DMS79 treated with DMSO at 0.1 percent for 48 hours (cell line): ENCODE data around the gene ZGRF1.
"Not testable (repeated sequence)": the region's sequence is repeated elsewhere in the genome, so short reads cannot be mapped to it uniquely, and the experiment has no call there.

Experiments used
- DNase-seq: peaks from one replicate; lab custom pipeline; 2025; lab: John Stamatoyannopoulos, UW

Gene ZGRF1

GRCh38 chr4:112636688-112637551, at the start of gene ZGRF1, which contains the start of gene LARP7:
TSS of gene ZGRF1 (minus strand) at chr4:112636909. CDS start at chr4:112633176, 3,733 bp downstream.
TSS of gene LARP7 (plus strand) at chr4:112637143. CDS start at chr4:112644670, 7,527 bp downstream.
- DNase-seq = peak; percentile 88

GRCh38 chr4:112680996-112681395, 44.3 kb upstream of the ZGRF1 start:
- DNase-seq = no peak

- no peak for DNase-seq
Observed at GRCh38 chr4:112677519-112678091, 40.9 kb upstream of the ZGRF1 start.

- no peak for DNase-seq
Observed at GRCh38 chr4:112674376-112674775, 37.7 kb upstream of the ZGRF1 start.

- no peak for DNase-seq
Observed at GRCh38 chr4:112673686-112674085, 37.0 kb upstream of the ZGRF1 start.

GRCh38 chr4:112673076-112673475, 36.4 kb upstream of the ZGRF1 start:
- no peak for DNase-seq

- DNase-seq = no peak
Observed at GRCh38 chr4:112668131-112668530, 31.4 kb upstream of the ZGRF1 start.

- DNase-seq = no peak
Observed at GRCh38 chr4:112664611-112665010, 27.9 kb upstream of the ZGRF1 start.

- DNase-seq = not testable (repeated sequence)
Observed at GRCh38 chr4:112656115-112656514, 19.4 kb upstream of the ZGRF1 start.

- no peak for DNase-seq
Observed at GRCh38 chr4:112655270-112655669, 18.6 kb upstream of the ZGRF1 start.

GRCh38 chr4:112652216-112652615, 15.5 kb upstream of the ZGRF1 start:
- no peak for DNase-seq

GRCh38 chr4:112651641-112652040, 14.9 kb upstream of the ZGRF1 start:
- no peak for DNase-seq

- DNase-seq = no peak
Observed at GRCh38 chr4:112650332-112650731, 13.6 kb upstream of the ZGRF1 start.

GRCh38 chr4:112649055-112649408, 12.3 kb upstream of the ZGRF1 start:
- no peak for DNase-seq

GRCh38 chr4:112648263-112649054, 11.8 kb upstream of the ZGRF1 start:
- no peak for DNase-seq

GRCh38 chr4:112647785-112648184, 11.1 kb upstream of the ZGRF1 start:
- no peak for DNase-seq

- DNase-seq = no peak
Observed at GRCh38 chr4:112646632-112647537, 10.2 kb upstream of the ZGRF1 start.

GRCh38 chr4:112645541-112646329, 9.0 kb upstream of the ZGRF1 start:
- DNase-seq = no peak

GRCh38 chr4:112644595-112645535, 8.2 kb upstream of the ZGRF1 start:
- DNase-seq = not testable (repeated sequence)

GRCh38 chr4:112642526-112642925, 5.8 kb upstream of the ZGRF1 start:
- DNase-seq = no peak
